G401 (cell line): ENCODE results near the gene CCL1. TPM values are rescaled to one million over a fixed set of nuclear protein-coding genes. Genes with fewer than 3 reads are reported as not detected.
A peak's percentile ranks its signal among the peaks of the same experiment; 100 is the strongest.
"Not testable (repeated sequence)": the region's sequence is repeated elsewhere in the genome, so short reads cannot be mapped to it uniquely, and the experiment has no call there.

ENCODE experiments used
- DNase-seq: peaks from one replicate; pipeline ENCODE4 v3.0.0-alpha.2; 2015; ENCODE audit warnings: low spot score
- in situ Hi-C: cut with HindIII; loops from 2 replicates; pipeline ENCODE4 v1.10.0; 2016; ENCODE audit warnings: low sequenced_read_pairs, mixed read lengths
- total RNA-seq: library from RNA; depleted of rRNA; stranded (reverse); fragments of >200 nt; shearing (Covaris generic); gene quantifications from 2 replicates; pipeline ENCODE4 v1.2.3, GENCODE V29; 2014

The CCL1 gene
- total RNA-seq, 1 experiment from 2014 or later = not detected

DNA sequence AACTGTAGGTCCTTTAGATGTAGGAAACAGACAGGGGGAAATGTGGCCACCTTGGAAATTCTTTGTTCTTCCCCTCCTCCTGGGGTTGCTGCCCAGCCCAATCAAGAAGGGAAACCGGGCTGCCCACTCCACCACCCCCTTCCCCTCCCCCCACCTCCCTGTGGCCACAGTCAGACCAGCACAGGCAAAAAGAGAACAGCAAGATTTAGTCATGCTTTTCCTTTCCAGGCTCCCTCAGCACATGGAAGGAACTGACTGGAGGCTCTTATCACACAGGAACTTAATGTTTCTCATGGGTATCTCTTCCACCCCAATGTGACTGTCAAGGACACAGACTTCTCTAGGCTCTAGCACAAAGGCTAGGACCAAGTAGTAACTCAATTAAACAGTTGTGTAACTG lies 3.0 kb upstream of the CCL1 start:
- no peak for DNase-seq
- in situ Hi-C loops = no loop called here

DNA sequence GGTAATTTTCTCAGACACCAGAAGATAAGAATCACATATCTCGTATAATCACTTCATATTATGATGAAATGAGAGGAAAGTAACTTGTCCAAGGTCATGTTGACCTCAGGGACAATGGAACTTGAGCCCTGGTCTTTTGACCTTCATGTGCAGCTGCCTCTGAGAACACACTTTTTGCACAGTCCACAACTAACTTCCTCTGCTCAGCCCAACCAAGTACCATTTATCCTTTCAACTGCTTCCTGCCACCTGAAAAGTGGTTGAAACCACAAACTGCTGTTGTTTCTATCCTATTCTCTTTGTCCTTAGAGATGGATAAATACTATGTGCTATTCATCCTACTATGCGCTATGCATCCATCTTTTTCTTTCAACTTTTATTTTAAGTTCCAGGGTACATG lies 2.3 kb upstream of the CCL1 start:
- in situ Hi-C loops = no loop called here
- no peak for DNase-seq

DNA sequence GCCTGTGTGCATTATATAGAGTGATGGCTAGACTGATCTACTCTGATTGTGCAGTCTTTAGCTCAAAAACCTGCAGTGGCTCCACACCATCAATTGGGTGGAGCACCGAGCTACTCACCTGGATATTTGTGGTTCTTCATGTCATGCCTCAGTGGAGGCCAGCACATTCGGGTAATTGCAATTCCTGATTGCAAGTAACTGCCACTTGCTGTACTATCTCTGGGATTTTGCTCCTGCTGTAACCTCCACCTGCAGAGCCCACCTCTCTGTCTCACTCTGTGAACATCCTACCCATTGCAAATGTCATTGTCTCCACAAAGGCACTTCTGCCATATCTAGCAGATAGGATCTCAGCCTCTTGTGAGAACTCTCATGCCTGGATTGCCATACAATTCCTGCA lies 1.7 kb upstream of the CCL1 start:
- in situ Hi-C loops = no loop called here
- DNase-seq = no peak

DNA sequence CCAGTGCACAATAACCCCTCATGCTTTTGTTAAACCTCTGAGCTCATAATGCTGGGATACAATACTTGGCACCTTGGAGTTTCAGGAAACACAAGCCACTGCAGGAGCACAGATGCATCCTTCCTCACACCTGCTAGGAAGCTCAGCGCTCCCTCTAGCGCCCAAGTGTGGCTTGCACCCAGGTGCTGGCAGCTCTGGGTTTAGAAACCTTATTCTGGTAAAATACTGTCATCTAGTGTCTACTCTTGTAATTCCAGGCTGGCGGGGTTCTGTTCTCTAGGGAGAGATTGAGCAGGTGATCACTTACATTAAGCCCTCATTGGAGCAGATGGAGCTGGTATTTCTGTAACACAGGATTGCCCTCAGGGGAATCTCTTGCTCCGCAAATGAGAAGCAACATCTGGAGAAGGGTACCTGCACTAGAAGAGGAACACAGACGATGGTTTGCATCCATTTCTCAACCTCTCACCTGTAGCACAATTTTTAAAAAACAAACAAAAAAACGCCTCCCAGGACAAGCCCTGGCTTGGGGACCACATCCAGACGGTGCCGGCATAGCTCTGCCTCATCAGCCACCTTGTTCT lies 1.5 kb downstream of the CCL1 start:
- in situ Hi-C loops = no loop called here
- DNase-seq = peak; percentile 81

DNA sequence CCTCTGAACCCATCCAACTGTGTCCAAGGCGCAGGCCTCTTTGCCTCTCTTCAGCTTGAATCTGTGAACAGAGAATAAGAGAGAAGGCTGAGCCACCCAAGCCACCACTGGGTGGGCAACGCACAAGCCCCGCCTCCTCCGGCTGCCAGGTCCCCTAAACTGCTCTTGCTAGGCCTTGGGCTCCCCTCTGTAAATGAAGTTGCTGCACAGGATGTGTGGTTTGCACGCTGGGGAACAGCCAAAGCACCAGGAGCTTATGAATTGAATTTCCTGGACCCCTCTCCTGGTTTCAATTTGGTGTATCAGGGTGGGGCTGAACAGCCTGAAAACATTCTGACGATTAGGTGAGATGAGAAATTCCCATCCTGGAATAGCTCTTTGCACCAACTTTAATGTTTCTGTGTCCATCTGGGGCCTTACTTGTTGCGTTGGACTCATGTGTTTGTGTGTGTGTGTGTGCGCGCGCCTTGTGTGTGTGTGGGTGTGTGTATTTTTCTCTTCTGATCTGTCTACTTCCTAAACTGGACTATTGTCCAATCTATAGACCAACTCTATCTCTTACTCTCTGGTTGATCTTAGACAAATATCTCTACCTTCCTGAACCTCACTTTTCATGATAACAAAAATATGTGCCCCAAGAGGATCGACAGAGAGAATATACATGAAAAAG lies 2.3 kb downstream of the CCL1 start:
- in situ Hi-C loops = no loop called here
- DNase-seq = no peak

DNA sequence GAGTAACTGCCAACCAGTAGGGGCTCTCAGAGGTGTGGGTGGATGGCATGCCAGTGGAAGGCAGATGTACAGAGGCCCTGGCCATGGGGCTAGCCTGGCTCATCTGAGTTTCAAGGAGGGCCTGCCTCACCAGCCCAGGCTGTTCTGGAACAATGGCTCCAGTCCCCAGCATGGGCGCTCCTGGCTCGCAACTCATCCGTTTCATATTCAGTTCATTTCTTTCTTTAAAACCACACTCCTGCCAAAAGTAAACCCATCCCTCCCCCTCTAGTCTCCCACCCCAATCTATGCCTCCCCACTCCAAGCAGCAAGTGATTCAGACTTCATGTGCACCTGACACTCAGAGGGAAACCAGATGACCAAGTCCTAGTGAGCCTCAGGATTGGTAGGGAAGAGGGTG lies 4.4 kb downstream of the CCL1 start:
- no peak for DNase-seq
- in situ Hi-C loops = no loop called here

DNA sequence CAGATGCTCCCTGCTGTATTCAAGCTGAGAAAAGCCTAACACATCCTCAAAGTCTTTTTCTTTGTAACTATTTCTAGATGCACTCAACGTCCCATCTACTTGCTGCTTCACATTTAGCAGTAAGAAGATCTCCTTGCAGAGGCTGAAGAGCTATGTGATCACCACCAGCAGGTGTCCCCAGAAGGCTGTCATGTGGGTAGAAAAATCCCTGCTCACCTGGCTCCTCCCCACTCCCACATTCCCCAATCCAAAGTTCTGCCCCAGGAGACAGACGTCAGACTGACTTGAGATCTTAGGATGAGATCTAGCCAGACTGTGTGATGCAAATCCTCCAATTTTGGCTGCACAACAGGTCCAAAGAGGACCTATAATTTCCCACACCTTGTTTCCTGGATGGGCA lies 5.6 kb downstream of the CCL1 start:
- in situ Hi-C loops = no loop called here
- no peak for DNase-seq

DNA sequence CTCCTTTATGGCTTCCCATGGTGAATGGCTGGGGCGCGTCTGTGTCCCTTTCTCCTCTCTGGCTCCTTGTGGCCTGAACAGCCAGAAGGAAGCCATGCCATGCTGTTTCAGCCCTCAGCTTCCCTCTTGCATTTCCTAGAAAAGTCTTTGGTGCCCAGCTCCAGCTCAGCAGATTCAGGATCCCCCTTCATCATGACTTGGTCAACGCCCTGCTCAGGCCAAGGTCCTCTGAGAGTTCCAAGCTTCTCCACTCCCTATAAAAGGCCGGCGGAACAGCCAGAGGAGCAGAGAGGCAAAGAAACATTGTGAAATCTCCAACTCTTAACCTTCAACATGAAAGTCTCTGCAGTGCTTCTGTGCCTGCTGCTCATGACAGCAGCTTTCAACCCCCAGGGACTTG lies 6.8 kb downstream of the CCL1 start, which contains the start of gene CCL13:
Gene CCL13 (plus strand): TSS at position 287 of the 400 bp plus-strand sequence. CDS start 47 bp downstream, at position 334.
- in situ Hi-C loops = no loop called here

DNA sequence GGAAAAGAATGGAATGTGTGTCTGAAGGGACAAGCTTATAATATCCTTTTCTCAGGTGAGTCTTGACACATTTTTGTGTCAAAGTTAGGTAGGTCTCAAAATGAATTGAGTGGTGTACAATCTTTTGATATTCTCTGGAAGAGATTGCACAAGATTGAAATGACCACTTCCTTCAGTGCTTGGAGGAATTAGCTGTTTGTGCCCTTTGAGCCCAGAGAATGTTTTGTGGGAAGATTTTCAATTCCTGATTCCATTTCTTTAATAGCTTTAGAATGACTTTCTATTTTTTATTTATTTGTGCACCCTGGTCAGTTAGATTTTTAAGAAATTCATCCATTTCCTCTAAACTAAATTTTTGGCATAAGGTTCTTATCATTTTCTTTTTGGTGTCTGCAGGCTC lies 8.4 kb downstream of the CCL1 start:
- in situ Hi-C loops = no loop called here
- DNase-seq = no peak

More for the DNA sequence above, 6.8 kb downstream of the CCL1 start, which contains the start of gene CCL13:
- DNase-seq = no peak

DNA sequence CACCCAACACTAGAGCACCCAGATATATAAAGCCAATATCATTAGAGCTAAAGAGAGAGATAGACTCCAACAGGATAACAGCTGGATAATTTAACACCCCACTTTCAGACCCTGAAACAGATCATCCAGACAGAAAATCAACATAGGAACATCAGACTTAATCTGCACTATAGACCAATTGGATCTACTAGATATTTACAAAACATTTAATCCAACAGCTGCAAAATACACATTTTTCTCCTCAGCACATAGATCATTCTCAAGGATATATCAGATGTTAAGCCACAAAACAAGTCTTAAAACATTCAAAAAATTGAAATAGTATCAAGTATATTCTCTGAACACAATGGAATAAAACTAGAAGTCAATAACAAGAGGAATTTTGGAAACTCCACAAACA lies 10.8 kb downstream of the CCL1 start:
- in situ Hi-C loops = no loop called here
- DNase-seq = no peak

DNA sequence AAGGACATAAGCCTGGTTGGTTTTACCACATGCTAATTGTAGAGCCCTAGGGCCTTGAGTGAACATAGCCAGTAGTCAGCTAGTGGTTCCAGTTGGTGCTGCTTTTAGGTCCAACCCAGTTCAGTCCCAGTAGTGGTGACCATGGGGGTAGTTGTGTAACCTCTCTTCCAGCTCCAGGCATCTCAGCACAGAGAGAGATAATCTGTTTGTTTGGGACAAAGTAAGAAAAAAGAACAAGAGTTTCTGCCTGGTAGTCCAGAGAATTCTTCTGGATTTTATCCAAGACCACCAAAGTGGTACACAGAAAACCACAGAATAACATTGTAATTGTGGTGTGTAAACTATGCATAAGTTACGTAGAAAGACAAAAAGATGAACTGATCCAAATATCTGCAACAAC lies 11.9 kb downstream of the CCL1 start:
- DNase-seq = no peak
- in situ Hi-C loops = no loop called here

DNA sequence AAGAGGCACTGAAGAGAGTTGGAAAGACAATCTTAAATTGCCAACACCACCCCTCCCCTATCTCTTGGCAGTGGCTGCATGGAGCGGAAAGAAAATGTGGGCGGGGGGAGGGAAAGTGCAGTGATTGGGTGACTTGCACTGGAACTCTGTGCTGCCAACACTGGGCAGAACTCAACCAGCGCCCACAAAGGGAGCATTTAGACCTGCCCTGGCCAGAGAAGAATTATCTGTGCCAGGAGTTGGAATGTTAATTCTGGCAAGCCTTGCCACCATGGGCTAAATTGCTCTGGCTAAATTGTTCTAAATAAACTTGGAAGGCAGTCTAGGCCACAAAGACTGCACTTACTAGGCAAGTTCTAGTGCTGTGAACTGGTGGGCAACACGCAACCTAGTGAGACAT lies 13.3 kb downstream of the CCL1 start:
- no peak for DNase-seq
- in situ Hi-C loops = no loop called here

DNA sequence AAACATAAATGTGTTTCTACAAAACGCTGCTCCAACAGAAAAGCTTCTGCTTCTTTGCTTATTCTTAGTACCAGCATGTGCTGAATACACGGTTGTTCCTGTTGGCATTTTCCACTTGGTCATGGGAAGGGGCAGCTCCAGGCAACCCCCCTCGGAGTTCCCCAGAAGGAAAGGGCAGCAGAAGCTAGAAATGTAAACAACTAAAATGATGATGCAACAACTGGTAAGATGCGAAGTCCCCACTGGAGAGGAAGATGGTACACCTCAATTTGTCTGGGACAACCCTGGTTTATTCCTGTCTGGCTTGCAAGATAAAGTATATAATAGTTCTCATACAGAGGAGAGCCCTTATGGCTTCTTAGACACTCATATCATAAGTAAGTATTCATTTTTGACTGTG lies 16.0 kb downstream of the CCL1 start:
- DNase-seq = no peak
- in situ Hi-C loops = no loop called here

DNA sequence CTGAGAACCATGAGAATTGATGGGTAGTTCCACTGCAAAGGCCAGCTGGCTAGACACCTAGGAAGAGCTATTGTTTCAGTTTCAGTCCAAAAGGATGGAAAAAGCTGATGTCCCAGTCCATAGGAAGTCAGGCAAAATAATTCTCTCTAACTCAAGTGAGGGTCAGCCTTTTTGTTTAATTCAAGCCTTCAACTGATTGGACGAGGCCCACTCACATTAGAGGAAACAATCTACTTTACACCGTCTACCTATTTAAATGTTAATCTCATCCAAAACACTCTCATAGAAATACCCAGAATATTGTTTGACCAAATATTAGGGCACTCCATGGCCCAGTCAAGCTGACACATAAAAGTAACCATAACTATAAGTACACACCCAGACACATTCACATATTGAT lies 21.1 kb downstream of the CCL1 start:
- in situ Hi-C loops = no loop called here
- DNase-seq = no peak

DNA sequence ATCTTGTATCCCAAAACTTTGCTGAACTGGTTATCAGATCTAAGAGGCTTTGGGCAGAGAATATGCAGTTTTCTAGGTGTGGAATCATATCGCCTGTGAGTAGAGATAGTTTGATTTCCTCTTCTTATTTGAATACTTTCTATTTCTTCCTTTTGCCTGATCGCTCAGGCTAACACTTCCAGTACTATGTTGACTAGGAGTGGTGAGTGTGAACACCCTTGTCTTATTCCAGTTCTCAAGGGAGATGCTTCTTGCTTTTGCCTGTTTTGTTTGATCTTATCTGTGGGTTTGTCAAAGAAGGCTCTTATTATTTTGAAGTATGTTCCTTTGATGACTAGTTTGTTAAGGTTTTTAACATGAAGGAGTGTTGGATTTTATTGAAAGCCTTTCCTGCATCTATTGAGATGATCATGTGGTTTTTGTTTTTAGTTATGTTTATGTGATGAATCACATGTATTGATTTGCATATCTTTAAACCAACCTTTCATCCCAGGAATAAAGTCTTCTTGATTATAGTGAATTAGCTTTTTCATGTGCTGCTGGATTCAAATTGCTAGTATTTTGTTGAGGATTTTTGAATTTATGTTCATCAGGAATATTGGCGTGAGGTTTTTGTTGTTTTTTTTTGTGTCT lies 23.8 kb downstream of the CCL1 start:
- no peak for DNase-seq
- in situ Hi-C loops = no loop called here

DNA sequence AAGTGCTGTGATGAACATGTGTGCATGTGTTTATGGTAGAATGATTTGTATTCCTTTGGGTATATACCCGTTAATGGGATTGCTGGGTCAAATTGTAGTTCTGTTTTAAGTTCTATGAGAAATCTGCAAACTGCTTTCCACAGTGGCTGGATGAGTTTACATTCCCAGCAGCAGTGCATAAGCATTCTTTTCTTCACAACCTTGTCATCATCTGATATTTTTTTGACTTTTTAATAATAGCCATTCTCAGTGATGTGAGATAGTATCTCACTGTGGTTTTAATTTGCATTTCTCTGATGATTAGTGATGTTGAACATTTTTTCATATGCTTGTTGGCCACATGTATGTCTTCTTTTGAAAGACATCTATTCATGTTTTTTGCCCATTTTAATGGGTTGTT lies 25.3 kb downstream of the CCL1 start:
- in situ Hi-C loops = no loop called here
- no peak for DNase-seq

DNA sequence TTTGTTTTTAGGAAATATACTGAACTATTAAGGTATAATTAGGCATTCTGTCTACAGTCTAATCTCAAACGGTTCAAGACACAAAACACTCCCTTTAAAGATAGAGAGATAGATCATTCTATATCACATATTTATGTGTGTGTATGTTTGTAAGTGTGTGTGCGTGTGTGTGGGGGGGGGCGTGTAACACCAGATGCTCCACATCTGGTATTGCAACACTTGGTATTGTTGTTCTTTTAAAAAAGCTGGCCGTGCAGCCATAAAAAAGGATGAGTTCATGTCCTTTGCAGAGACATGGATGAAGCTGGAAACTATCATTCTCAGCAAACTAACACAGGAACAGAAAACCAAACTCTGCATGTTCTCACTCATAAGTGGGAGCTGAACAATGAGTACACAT lies 35.5 kb downstream of the CCL1 start:
- DNase-seq, in situ Hi-C loops: not testable (repeated sequence)

DNA sequence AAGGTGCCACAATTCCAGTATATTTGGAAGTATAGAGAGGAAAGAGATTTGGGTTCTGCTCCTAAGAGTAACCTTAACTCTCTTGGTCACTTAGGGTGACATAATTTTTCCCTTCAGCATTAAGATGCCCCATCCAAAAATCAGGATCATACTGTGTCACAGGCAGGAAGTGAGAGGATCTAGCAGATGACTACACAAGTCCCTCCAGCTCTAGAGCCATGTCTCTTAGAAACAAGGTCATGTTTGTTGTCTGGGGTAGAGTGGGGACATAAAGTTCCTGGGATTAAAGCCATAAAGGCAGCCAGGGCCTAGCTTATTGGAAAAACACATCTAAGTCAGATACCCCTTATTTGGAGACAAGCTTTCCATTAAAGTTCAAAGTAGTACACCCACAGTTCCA lies 41.1 kb downstream of the CCL1 start:
- in situ Hi-C loops = no loop called here
- no peak for DNase-seq

DNA sequence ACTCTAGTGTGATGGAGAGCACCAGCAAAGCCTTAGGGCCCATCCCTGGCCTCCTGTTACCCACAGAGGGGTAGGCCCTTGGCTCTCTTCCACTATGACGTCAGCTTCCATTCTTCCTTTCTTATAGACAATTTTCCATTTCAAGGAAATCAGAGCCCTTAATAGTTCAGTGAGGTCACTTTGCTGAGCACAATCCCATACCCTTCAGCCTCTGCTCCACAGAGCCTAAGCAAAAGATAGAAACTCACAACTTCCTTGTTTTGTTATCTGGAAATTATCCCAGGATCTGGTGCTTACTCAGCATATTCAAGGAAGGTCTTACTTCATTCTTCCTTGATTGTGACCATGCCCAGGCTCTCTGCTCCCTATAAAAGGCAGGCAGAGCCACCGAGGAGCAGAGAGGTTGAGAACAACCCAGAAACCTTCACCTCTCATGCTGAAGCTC lies 44.0 kb downstream of the CCL1 start, which contains the start of gene CCL8:
Gene CCL8 (plus strand): TSS at position 397 of the 445 bp plus-strand sequence. CDS start 67 bp downstream, outside the sequence.
- in situ Hi-C loops = no loop called here
- no peak for DNase-seq

DNA sequence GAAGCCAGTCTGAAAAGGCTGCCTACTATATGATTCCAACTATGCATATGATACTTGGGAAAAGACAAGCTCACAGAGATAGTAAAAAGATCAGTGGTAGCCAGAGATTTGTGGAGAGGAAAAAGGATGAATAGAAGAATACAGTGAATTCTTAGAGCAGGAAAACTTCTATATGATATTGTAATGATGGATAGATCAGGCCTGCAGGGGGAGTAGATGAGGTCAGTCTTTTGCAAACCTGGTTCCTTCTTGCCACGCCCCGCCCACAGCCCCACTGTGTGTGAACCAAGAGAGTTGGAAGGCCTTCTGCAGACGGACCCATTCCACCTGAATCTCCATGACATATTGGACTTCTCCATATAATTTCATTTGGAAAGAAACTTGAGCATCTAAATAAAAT lies 44.6 kb downstream of the CCL1 start:
- no peak for DNase-seq
- in situ Hi-C loops = no loop called here

DNA sequence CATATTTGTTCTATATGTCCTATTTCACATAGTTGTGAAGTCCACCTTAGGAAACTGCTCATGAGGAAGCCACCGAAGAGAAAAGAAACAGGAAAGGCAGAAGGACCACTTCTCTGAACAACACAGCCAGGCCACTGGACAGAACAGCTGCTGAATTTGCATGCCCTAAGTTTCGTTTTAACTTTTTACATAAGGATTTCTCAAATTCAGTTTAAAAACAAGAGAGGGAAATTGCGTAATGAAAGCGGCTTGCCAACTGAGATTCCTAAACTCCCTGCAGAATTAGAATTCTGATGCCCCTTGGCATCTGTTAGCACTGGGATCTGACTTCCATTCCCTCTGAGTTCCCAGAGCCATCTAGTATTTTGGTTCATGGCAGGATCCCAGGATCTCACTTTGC lies 48.8 kb downstream of the CCL1 start:
- no peak for DNase-seq
- in situ Hi-C loops = no loop called here
